Kidney epithelial cell (primary cell): ENCODE data around the gene DCPS. TPM values are rescaled to one million over a fixed set of nuclear protein-coding genes. Genes with fewer than 3 reads are reported as not detected.

ENCODE experiments used
- DNase-seq: peaks from one replicate; pipeline ENCODE4 v3.0.0-alpha.2; 2010; ENCODE audit warnings: low read depth
- H3K27me3 ChIP-seq: 2 replicates; pipeline ENCODE4 v1.6.0; 2011; ENCODE audit warnings: low read length; ENCODE audit not compliant: control insufficient read depth, insufficient read depth
- H3K36me3 ChIP-seq: 2 replicates; pipeline ENCODE4 v1.5.1; 2011; ENCODE audit warnings: low read length; ENCODE audit not compliant: control insufficient read depth, insufficient read depth
- H3K4me3 ChIP-seq: 2 replicates; pipeline ENCODE4 v1.5.1; 2011; ENCODE audit warnings: low read depth, mild to moderate bottlenecking, control low read depth, low read length
- total RNA-seq: library from RNA; depleted of rRNA; stranded (reverse); fragments of >200 nt; gene quantifications from 2 replicates; pipeline ENCODE4 v1.2.3, GENCODE V29; 2015
- TF ChIP-seq, protein P1 (sequence below): IDR thresholded peaks from 2 replicates; pipeline ENCODE4 v1.5.1; 2011; ENCODE audit warnings: mild to moderate bottlenecking, moderate library complexity, low read length, control low read depth, inconsistent platforms; ENCODE audit not compliant: insufficient read depth, poor library complexity, severe bottlenecking

DCPS gene
- total RNA-seq, 1 donor from 2014 or later, result 15.0 TPM

DNA sequence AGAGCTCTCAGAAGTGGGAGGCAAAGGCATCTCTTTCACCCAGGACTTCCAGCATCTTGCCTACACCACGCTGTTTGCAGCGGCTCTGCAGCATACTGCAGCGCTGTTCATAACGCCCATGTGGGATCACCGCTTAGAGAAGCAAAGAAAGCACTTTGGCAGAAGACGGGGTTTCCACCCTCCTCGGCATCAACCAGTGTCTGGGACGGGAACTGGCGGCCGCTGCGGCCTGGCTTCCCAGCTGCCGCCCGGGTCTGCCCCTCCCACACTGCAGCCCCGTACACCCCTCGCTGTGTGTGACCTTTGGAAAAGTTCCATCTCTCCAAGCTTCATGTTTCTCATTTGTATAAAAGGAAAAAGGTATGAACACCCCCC, 21.5 kb upstream of the DCPS start:
- H3K36me3 ChIP-seq, result no peaks in the 10 kb centered on the region
- TF ChIP-seq, protein P1, sequence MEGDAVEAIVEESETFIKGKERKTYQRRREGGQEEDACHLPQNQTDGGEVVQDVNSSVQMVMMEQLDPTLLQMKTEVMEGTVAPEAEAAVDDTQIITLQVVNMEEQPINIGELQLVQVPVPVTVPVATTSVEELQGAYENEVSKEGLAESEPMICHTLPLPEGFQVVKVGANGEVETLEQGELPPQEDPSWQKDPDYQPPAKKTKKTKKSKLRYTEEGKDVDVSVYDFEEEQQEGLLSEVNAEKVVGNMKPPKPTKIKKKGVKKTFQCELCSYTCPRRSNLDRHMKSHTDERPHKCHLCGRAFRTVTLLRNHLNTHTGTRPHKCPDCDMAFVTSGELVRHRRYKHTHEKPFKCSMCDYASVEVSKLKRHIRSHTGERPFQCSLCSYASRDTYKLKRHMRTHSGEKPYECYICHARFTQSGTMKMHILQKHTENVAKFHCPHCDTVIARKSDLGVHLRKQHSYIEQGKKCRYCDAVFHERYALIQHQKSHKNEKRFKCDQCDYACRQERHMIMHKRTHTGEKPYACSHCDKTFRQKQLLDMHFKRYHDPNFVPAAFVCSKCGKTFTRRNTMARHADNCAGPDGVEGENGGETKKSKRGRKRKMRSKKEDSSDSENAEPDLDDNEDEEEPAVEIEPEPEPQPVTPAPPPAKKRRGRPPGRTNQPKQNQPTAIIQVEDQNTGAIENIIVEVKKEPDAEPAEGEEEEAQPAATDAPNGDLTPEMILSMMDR, result no peak
- DNase-seq, result no peak
- H3K27me3 ChIP-seq, result no peaks in the 10 kb centered on the region
- H3K4me3 ChIP-seq, result peak overlapping the region; percentile 61

DNA sequence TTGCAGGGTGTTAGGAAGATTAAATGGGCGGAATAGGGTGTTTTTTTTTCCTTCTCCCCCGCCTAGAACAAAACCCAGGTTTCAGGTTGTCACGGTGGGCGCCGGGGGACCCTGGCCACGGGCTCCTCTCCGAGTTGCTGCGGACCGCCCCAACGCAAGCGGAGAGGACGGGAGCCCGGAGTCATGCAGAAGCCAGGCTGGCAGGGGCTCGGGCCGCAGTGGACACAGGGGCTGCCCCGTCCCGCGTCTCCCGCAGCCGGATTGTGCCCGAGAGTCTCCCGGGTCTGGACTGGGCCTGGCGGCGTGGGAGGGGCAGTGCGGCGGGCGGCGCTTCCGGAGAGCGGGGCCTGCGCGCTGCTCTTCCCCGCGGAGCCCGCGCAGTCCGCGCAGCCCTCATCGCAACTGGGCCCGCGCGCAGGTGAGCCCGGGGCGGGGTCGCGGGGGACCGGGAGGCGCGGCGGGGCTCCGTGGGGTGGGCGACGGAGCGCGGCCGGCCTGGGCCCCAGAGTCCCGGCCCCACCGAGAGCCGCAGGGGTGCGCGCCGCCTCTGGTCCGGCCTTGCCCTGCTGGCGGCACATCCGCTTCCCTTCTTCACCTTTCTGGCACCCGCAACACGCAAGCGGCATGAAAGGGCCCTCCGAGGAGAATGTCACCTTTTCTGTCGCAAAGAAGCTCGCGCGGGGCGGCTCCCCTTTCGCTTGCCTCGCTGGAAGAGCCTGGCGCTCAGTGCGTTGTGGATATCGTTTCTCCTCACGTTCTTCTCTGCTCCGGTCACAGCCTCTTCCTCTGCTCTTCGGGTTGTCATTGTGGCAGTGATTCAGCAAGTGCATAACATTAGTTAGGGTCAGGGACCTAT, 20.9 kb upstream of the DCPS start, which contains the start of gene TIRAP:
Gene TIRAP, plus strand, starts transcription at position 358 of the 856 bp plus-strand sequence. CDS start 7,802 bp downstream, outside the sequence.
- Histone ChIP-seq H3K4me3 (peak within 1 kb of the TSS; percentile 61), H3K27me3 (no peaks in the 10 kb centered on the region), H3K36me3 (no peaks in the 10 kb centered on the region)
- TF ChIP-seq, protein P1, result no peak
- no peak for DNase-seq

DNA sequence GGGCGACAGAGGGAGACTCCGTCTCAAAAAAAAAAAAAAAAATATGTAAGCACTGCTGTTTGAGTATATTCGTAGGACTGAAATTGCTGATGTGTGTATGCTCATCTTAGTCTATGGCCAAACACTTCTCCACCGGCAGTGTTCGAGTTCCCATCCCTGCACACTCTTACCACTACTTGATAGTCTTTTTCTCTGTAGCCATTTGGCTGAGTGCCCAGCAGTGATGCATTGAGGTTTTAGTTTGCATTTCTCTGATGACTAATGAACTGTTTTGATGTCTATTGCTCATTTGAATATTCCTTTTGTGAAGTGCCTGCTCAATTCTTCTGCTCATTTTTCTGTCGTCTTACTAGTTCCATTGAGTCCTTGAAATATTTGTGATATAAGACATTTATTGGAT, 19.0 kb upstream of the DCPS start:
- Histone ChIP-seq H3K27me3 (no peaks in the 10 kb centered on the region), H3K4me3 (no peak overlapping the region), H3K36me3 (no peaks in the 10 kb centered on the region)
- peak; percentile 84 for DNase-seq
- TF ChIP-seq, protein P1, result no peak

DNA sequence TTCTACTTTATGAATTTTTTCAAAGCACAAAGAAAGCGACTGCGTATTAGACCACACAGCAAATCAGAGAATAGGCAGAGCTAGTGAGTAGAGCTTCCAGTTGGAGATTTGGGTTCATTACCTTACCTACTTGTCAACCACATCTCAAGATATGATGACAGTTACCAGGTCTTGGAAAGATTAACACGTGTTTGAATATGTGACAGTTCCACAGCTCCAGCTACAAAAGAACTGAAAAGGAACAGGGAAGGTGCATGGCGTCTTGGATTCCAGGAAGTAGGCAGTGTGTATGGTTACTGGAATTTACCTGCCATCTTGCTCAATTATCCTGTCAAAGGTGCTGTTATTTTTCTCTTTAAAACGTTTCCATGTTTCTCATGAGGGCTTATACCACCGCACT, 15.6 kb upstream of the DCPS start:
- TF ChIP-seq, protein P1, result no peak
- no peaks in the 10 kb centered on the region for H3K27me3 ChIP-seq
- no peaks in the 10 kb centered on the region for H3K36me3 ChIP-seq
- DNase-seq, result no peak
- H3K4me3 ChIP-seq, result no peak overlapping the region

DNA sequence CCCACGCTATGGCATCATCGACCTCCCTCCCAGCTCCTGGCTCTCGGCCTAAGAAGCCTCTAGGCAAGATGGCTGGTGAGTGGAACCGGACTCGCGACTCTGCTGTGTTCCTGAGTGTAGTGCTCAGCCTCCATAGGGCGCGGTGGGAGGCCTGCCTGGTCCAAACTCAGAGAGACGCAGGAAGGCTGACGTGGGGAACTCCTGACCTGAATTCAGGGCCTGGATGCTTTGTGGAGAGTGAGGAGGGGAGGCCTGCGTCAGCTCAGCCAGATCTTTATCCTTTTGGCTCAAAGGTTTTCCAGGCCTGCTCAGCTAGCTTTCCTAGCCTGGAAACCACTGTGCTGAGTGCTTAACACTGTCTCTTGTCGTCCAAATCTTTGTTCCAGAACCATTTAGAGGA, 13.0 kb upstream of the DCPS start:
- no peaks in the 10 kb centered on the region for H3K27me3 ChIP-seq
- no peaks in the 10 kb centered on the region for H3K36me3 ChIP-seq
- TF ChIP-seq, protein P1, result no peak

More for the DNA sequence above, 13.0 kb upstream of the DCPS start:
- no peak overlapping the region for H3K4me3 ChIP-seq
- no peak for DNase-seq
